Smooth muscle cell (in vitro differentiated cells): ENCODE results near the gene GFAP. TPM values are rescaled to one million over a fixed set of nuclear protein-coding genes. Genes with fewer than 3 reads are reported as not detected.

Experiments
- DNase-seq: peaks from one replicate; lab custom pipeline; 2025; ENCODE audit not compliant: unreplicated experiment; lab: John Stamatoyannopoulos, UW
- H2AFZ ChIP-seq: fragments of 200-600 bp; sonication (generic); 2 replicates; pipeline ENCODE4 v1.6.0; 2016; ENCODE audit warnings: antibody characterized with exemption, low read depth, mild to moderate bottlenecking
- H3F3A ChIP-seq: fragments of 200-600 bp; sonication (generic); 2 replicates; pipeline ENCODE4 v1.6.0; 2017; ENCODE audit warnings: antibody characterized with exemption, low read depth
- H3K27ac ChIP-seq: fragments of 200-600 bp; sonication (generic); 2 replicates; pipeline ENCODE4 v1.5.1; 2016; ENCODE audit warnings: low read depth, mild to moderate bottlenecking
- H3K27me3 ChIP-seq: fragments of 200-600 bp; sonication (generic); 2 replicates; pipeline ENCODE4 v1.6.1; 2016; ENCODE audit warnings: low read depth, mild to moderate bottlenecking
- H3K36me3 ChIP-seq: fragments of 200-600 bp; sonication (generic); 2 replicates; pipeline ENCODE4 v1.5.1; 2016; ENCODE audit warnings: low read depth
- H3K4me1 ChIP-seq: fragments of 200-600 bp; sonication (generic); 2 replicates; pipeline ENCODE4 v1.5.1; 2016; ENCODE audit warnings: low read depth
- H3K4me2 ChIP-seq: fragments of 200-600 bp; sonication (generic); 2 replicates; pipeline ENCODE4 v1.6.0; 2016; ENCODE audit warnings: mild to moderate bottlenecking
- H3K4me3 ChIP-seq: fragments of 200-600 bp; sonication (generic); 2 replicates; pipeline ENCODE4 v1.5.1; 2016; ENCODE audit warnings: mild to moderate bottlenecking
- H3K79me2 ChIP-seq: fragments of 200-600 bp; sonication (generic); 2 replicates; pipeline ENCODE4 v1.6.0; 2016; ENCODE audit warnings: low read depth, mild to moderate bottlenecking
- H3K9ac ChIP-seq: fragments of 200-600 bp; sonication (generic); 2 replicates; pipeline ENCODE4 v1.6.0; 2016; ENCODE audit warnings: low read depth
- H3K9me3 ChIP-seq: fragments of 200-600 bp; sonication (generic); replicated peaks from 2 replicates; pipeline ENCODE4 v1.5.1; 2016; ENCODE audit warnings: low read depth
- H4K20me1 ChIP-seq: fragments of 200-600 bp; sonication (generic); 2 replicates; pipeline ENCODE4 v1.6.0; 2016; ENCODE audit warnings: low read depth
- CTCF ChIP-seq: fragments of 200-600 bp; sonication (generic); IDR thresholded peaks from 2 replicates; pipeline ENCODE4 v1.5.1; 2017; ENCODE audit warnings: borderline replicate concordance, mild to moderate bottlenecking, antibody characterized with exemption; ENCODE audit not compliant: insufficient read depth, poor library complexity, severe bottlenecking
- WGBS: methylation state at CpG from one replicate; pipeline ENCODE4 v1.1.7; 2016; ENCODE audit warnings: low lambda C conversion rate; 5-methylcytosine and 5-hydroxymethylcytosine counted together
- polyA plus RNA-seq: library from polyadenylated mRNA; unstranded; fragments of >200 nt; fragmentation: Nextera tagmentation; extraction: Ambion mirVana; gene quantifications from 2 replicates; pipeline ENCODE4 v1.2.1, GENCODE V29; 2016
- total RNA-seq: library from RNA; depleted of rRNA; stranded (reverse); fragments of >200 nt; gene quantifications from 2 replicates; pipeline ENCODE4 v1.2.3, GENCODE V29; 2014

Gene GFAP
- total and polyA plus RNA-seq, 2 experiments from 2014 or later: 0.04 to 0.64 TPM

- DNase-seq: no peak
- Histone ChIP-seq H2AFZ (no peak overlapping the region), H3K36me3 (peaks cover 9% of the 10 kb centered on the region), H3K27ac (no peak overlapping the region), H3K9me3 (no peaks in the 10 kb centered on the region), H4K20me1 (no peaks in the 10 kb centered on the region), H3K4me2 (no peak overlapping the region), H3K79me2 (no peaks in the 10 kb centered on the region), H3F3A (no peaks in the 10 kb centered on the region), H3K4me1 (no peaks in the 10 kb centered on the region), H3K9ac (no peak overlapping the region), H3K27me3 (no peaks in the 10 kb centered on the region), H3K4me3 (no peak overlapping the region)
- TF ChIP-seq CTCF: no peak
- 96% methylated on average over 6 of the region's 6 CpGs for WGBS
Measured at GRCh38 chr17:44865931-44866330, 49.4 kb downstream of the GFAP start.

- Histone ChIP-seq H3K36me3 (peaks cover 9% of the 10 kb centered on the region), H2AFZ (no peak overlapping the region), H3K79me2 (no peaks in the 10 kb centered on the region), H3K9ac (no peak overlapping the region), H3K9me3 (no peaks in the 10 kb centered on the region), H3K4me1 (no peaks in the 10 kb centered on the region), H3K27ac (no peak overlapping the region), H3K4me2 (no peak overlapping the region), H3F3A (no peaks in the 10 kb centered on the region), H3K27me3 (no peaks in the 10 kb centered on the region), H3K4me3 (no peak overlapping the region), H4K20me1 (no peaks in the 10 kb centered on the region)
- TF ChIP-seq CTCF: peak; percentile 88
- 78% methylated on average over 1 of the region's 1 CpG for WGBS
- DNase-seq: peak; percentile 5
Measured at GRCh38 chr17:44865231-44865660, 50.1 kb downstream of the GFAP start.

GRCh38 chr17:44864831-44865230 lies 50.5 kb downstream of the GFAP start:
- Histone ChIP-seq H3K4me2 (no peak overlapping the region), H3K27ac (no peak overlapping the region), H2AFZ (no peak overlapping the region), H3K36me3 (peaks cover 9% of the 10 kb centered on the region), H3K9me3 (no peaks in the 10 kb centered on the region), H4K20me1 (no peaks in the 10 kb centered on the region), H3K4me3 (no peak overlapping the region), H3K4me1 (no peaks in the 10 kb centered on the region), H3K9ac (no peak overlapping the region), H3F3A (no peaks in the 10 kb centered on the region), H3K79me2 (no peaks in the 10 kb centered on the region), H3K27me3 (no peaks in the 10 kb centered on the region)
- DNase-seq: no peak
- TF ChIP-seq CTCF: no peak
- WGBS: 79% methylated on average over 10 of the region's 10 CpGs
